CD4-positive, alpha-beta memory T cell (primary cell): ENCODE measurements around the gene JMJD8. TPM values are rescaled to one million over a fixed set of nuclear protein-coding genes. Genes with fewer than 3 reads are reported as not detected.

Experiments
- CTCF ChIA-PET: fragments of 350-600 bp; sonication (Branson Sonifier 250); formaldehyde crosslinking; loops from one replicate; lab custom pipeline; 2021; ENCODE audit warnings: inconsistent platforms; ENCODE audit not compliant: partially characterized antibody; lab: Charles Lee
- POLR2A ChIA-PET: fragments of 350-600 bp; sonication (Branson Sonifier 250); formaldehyde crosslinking; loops from one replicate; lab custom pipeline; 2021; ENCODE audit not compliant: partially characterized antibody; lab: Charles Lee
- DNase-seq, 5 donors: peaks; one replicate each; pipeline versions ENCODE4 v3.0.0 to v3.0.0-alpha.2; 2020 to 2022; ENCODE audit warnings: mixed read lengths in 1 of 5
- H3K27ac ChIP-seq: one replicate; pipeline ENCODE4 v1.7.0; 2013; ENCODE audit warnings: low read depth, low read length
- H3K27me3 ChIP-seq: 2 replicates; pipeline ENCODE4 v1.7.0; 2013; ENCODE audit warnings: mild to moderate bottlenecking, low read length, moderate library complexity; ENCODE audit not compliant: insufficient read depth
- H3K36me3 ChIP-seq: 2 replicates; pipeline ENCODE4 v1.7.0; 2013; ENCODE audit warnings: mild to moderate bottlenecking, low read length, moderate library complexity; ENCODE audit not compliant: insufficient read depth
- H3K4me1 ChIP-seq: 2 replicates; pipeline ENCODE4 v1.7.0; 2013; ENCODE audit warnings: mild to moderate bottlenecking, low read length, moderate library complexity; ENCODE audit not compliant: insufficient read depth
- H3K4me3 ChIP-seq, 2 donors: one replicate each; pipeline ENCODE4 v1.7.0; 2013; ENCODE audit warnings: low read length in 2 of 2, mild to moderate bottlenecking in 1 of 2
- H3K9me3 ChIP-seq, 2 donors: one replicate each; pipeline ENCODE4 v1.7.0; 2013; ENCODE audit warnings: low read length in 2 of 2, control low read depth in 1 of 2; ENCODE audit not compliant: control insufficient read depth in 1 of 2
- H3K27ac Mint-ChIP-seq, 7 donors: one replicate each; pipeline ENCODE4 v1.8.0; 2020 to 2021; ENCODE audit warnings: mixed read lengths in 7 of 7, mild to moderate bottlenecking in 6 of 7, inconsistent platforms in 3 of 7, moderate library complexity in 3 of 7
- H3K27me3 Mint-ChIP-seq, 2 donors: one replicate each; pipeline ENCODE4 v1.8.0; 2020 to 2021; ENCODE audit warnings: mixed read lengths in 2 of 2
- H3K36me3 Mint-ChIP-seq, 2 donors: one replicate each; pipeline ENCODE4 v1.8.0; 2020 to 2021; ENCODE audit warnings: mixed read lengths in 2 of 2, inconsistent platforms in 1 of 2, mild to moderate bottlenecking in 1 of 2
- H3K4me1 Mint-ChIP-seq, 4 donors: one replicate each; pipeline ENCODE4 v1.8.0; 2020 to 2021; ENCODE audit warnings: mixed read lengths in 4 of 4, mild to moderate bottlenecking in 1 of 4
- H3K4me3 Mint-ChIP-seq, 8 donors: one replicate each; pipeline ENCODE4 v1.8.0; 2020 to 2021; ENCODE audit warnings: mixed read lengths in 8 of 8, mild to moderate bottlenecking in 7 of 8, moderate library complexity in 6 of 8, inconsistent platforms in 3 of 8
- H3K9me3 Mint-ChIP-seq, 8 donors: one replicate each; pipeline ENCODE4 v1.8.0; 2020 to 2021; ENCODE audit warnings: mixed read lengths in 8 of 8, mild to moderate bottlenecking in 5 of 8, inconsistent platforms in 3 of 8, moderate library complexity in 1 of 8
- intact Hi-C: fragments of 100-400 bp; cut with micrococcal nuclease; formaldehyde crosslinking; loops from one replicate; pipeline ENCODE4 v1.15.1; 2023
- polyA plus RNA-seq, 2 donors: library from polyadenylated mRNA; unstranded; fragments of 300-500 nt; fragmentation: Illumina TruSeq; gene quantifications; one replicate each; pipeline ENCODE4 v1.2.3, GENCODE V29; 2021
- total RNA-seq, 2 experiments: library from RNA; stranded (reverse); gene quantifications; one replicate each; pipeline ENCODE4 v1.2.3, GENCODE V29; 2021

The JMJD8 gene
- total and polyA plus RNA-seq, 4 experiments from 2014 or later, result 43.9 to 60.3 (median 47.0) TPM

DNA sequence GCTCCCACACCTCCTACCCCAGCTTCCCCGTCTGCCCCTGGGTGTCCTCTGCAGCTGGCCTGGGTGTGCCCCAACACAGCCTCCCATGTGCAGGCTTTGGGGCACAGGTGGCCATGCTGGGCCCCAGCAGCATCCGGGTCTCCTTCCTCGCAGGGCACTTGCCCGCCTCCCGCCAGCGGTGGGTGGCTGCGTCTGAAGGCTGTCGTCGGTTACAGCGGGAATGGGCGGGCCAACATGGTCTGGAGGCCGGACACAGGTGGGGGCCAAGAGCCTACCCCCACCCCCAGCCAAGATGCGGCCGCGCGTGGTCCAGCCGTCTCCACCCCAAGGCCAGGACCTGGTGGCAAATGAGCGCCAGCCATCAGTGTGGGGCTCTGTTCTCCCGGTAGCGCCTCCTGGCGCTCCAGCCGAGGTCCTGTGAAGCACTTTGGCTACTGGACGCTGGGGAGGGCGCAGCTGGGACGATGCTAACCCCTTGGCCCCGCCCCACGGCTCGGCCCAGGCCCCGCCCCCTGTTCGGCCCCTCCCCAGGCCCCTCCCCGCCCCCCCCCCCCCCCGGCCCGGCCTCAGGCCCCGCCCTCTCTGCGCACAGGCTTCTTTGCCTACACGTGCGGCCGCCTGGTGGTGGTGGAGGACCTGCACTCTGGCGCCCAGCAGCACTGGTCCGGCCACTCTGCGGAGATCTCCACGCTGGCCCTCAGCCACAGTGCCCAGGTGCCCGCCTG is 23.5 kb downstream of the JMJD8 start:
- peak; percentile 41 to 62 (median 59) for DNase-seq
- no peaks in the 10 kb centered on the region for H3K36me3 ChIP-seq
- no peaks in the 10 kb centered on the region for H3K9me3 Mint-ChIP-seq
- no peak overlapping the region for H3K4me3 Mint-ChIP-seq
- H3K27me3 Mint-ChIP-seq, result no peaks in the 10 kb centered on the region
- peaks cover 0 to 9% (median under 1%) of the 10 kb centered on the region in 4 donors for H3K4me1 Mint-ChIP-seq
- H3K4me1 ChIP-seq, result no peaks in the 10 kb centered on the region
- H3K27me3 ChIP-seq, result no peaks in the 10 kb centered on the region
- H3K27ac Mint-ChIP-seq, result peak overlapping the region in 1 of 7 donors; percentile 51
- no peak overlapping the region for H3K27ac ChIP-seq
- ChIA-PET POLR2A (interaction anchor here (1.1 to 3.2 kb wide), 3 partner anchors 11 to 20 kb away, joined by 3 to 12 read pairs (median 4); partner anchors contain the start of genes STUB1 and WDR90), CTCF (no interaction called here)
- H3K36me3 Mint-ChIP-seq, result no peaks in the 10 kb centered on the region
- no peaks in the 10 kb centered on the region for H3K9me3 ChIP-seq
- intact Hi-C loops, result no loop called here
- no peak overlapping the region for H3K4me3 ChIP-seq

DNA sequence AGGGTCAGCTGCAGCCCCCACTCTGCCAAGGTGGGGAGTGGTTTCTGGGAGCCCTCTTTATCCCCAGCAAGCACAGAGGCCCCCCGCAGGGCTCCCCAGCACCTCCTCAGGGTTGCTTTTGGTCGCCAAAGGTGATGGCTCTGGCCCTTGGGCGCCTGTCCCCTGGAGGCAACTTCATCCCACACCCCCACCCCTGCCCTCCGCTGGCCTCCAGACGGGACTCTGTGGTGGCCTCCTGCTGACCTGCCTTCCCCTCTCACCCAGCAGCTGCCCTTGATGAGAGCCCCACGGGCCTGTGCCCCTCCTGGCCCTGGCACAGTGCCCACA is 24.0 kb downstream of the JMJD8 start:
- ChIA-PET CTCF (no interaction called here), POLR2A (interaction anchor here (1.1 to 3.2 kb wide), 3 partner anchors 11 to 20 kb away, joined by 3 to 12 read pairs (median 4); partner anchors contain the start of genes STUB1 and WDR90)
- Histone ChIP-seq H3K9me3 (no peaks in the 10 kb centered on the region), H3K4me3 (no peak overlapping the region), H3K36me3 (no peaks in the 10 kb centered on the region), H3K4me1 (no peaks in the 10 kb centered on the region), H3K27me3 (no peaks in the 10 kb centered on the region), H3K27ac (no peak overlapping the region)
- peaks cover 0 to 9% (median under 1%) of the 10 kb centered on the region in 4 donors for H3K4me1 Mint-ChIP-seq
- H3K27ac Mint-ChIP-seq, result no peak overlapping the region
- H3K9me3 Mint-ChIP-seq, result no peaks in the 10 kb centered on the region
- intact Hi-C loops, result no loop called here
- DNase-seq, result no peak
- no peak overlapping the region for H3K4me3 Mint-ChIP-seq
- no peaks in the 10 kb centered on the region for H3K36me3 Mint-ChIP-seq
- H3K27me3 Mint-ChIP-seq, result no peaks in the 10 kb centered on the region

DNA sequence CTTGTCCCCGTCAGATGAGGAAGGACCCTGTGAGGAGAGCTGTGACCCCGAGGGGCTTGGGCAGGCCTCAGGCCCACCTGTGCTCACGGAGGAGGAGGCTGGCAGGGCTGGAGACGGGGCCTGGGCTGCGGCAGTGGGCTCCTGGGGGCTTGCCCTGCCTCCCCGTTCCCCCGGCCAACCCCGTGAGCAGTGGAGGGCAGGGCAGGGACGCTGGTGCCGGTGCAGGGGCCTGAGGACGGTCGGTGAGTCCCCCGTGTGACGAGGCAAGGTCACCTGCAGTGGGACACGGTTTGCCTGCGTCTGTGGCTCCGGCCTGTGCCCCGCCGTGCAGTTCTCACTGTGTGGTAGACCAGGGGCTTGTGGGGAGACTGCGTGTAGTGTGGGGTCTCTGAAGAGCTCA is 24.5 kb downstream of the JMJD8 start:
- no peak overlapping the region for H3K27ac ChIP-seq
- no peaks in the 10 kb centered on the region for H3K27me3 ChIP-seq
- H3K9me3 ChIP-seq, result no peaks in the 10 kb centered on the region
- Mint-ChIP-seq H3K27me3 (no peaks in the 10 kb centered on the region), H3K27ac (no peak overlapping the region), H3K9me3 (no peaks in the 10 kb centered on the region), H3K4me1 (peaks cover 0 to 9% (median under 1%) of the 10 kb centered on the region in 4 donors), H3K4me3 (no peak overlapping the region), H3K36me3 (no peaks in the 10 kb centered on the region)
- H3K4me1 ChIP-seq, result no peaks in the 10 kb centered on the region
- intact Hi-C loops, result no loop called here
- no peak overlapping the region for H3K4me3 ChIP-seq
- ChIA-PET POLR2A (interaction anchor here (1.1 to 3.2 kb wide), 3 partner anchors 10 to 21 kb away, joined by 3 to 12 read pairs (median 4); partner anchors contain the start of genes STUB1 and WDR90), CTCF (no interaction called here)
- H3K36me3 ChIP-seq, result no peaks in the 10 kb centered on the region
- no peak for DNase-seq

GRCh38 chr16:658679-659571 is 25.2 kb downstream of the JMJD8 start:
- ChIA-PET POLR2A (interaction anchor here (1.1 to 3.2 kb wide), 3 partner anchors 9 to 21 kb away, joined by 3 to 12 read pairs (median 4); partner anchors contain the start of genes STUB1 and WDR90), CTCF (no interaction called here)
- no peaks in the 10 kb centered on the region for H3K9me3 ChIP-seq
- no peaks in the 10 kb centered on the region for H3K36me3 ChIP-seq
- H3K4me1 ChIP-seq, result no peaks in the 10 kb centered on the region
- Mint-ChIP-seq H3K27me3 (no peaks in the 10 kb centered on the region), H3K4me3 (no peak overlapping the region), H3K27ac (peak overlapping the region in 1 of 7 donors; percentile 23), H3K4me1 (peaks cover 0 to 9% (median under 1%) of the 10 kb centered on the region in 4 donors), H3K9me3 (no peaks in the 10 kb centered on the region), H3K36me3 (no peaks in the 10 kb centered on the region)
- peak in 1 of 5 donors; percentile 34 for DNase-seq
- intact Hi-C loops, result no loop called here
- no peaks in the 10 kb centered on the region for H3K27me3 ChIP-seq
- H3K4me3 ChIP-seq, result no peak overlapping the region
- H3K27ac ChIP-seq, result no peak overlapping the region

DNA sequence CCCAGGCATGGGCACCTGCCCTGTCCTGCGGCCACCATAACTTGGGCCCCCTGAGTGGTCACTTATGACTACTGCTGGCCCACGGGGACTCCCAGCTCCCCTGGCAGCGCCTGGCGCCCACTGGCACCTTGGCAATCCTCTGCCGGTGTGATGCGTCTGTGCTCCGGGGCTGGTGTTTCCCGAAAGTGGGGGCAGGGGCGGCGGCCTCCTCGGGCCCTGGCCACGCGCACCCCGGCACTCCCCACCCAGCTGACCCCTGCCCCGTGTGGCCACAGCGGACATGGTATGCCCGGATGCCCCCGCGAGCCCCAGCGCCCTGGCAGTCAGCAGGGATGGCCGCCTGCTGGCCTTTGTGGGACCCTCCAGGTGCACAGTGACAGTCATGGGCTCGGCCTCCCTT is 26.6 kb downstream of the JMJD8 start:
- H3K36me3 ChIP-seq, result no peaks in the 10 kb centered on the region
- no peak for DNase-seq
- intact Hi-C loops, result no loop called here
- Mint-ChIP-seq H3K9me3 (no peaks in the 10 kb centered on the region), H3K4me3 (no peak overlapping the region), H3K27me3 (no peaks in the 10 kb centered on the region), H3K27ac (no peak overlapping the region), H3K36me3 (no peaks in the 10 kb centered on the region), H3K4me1 (peaks cover 0 to 9% (median under 1%) of the 10 kb centered on the region in 4 donors)
- H3K9me3 ChIP-seq, result no peaks in the 10 kb centered on the region
- no peaks in the 10 kb centered on the region for H3K27me3 ChIP-seq
- POLR2A ChIA-PET, result interaction anchor here (1.3 kb wide), 1 partner anchor 10 kb away, joined by 5 read pairs; the partner anchor contains the start of gene RHOT2
- H3K27ac ChIP-seq, result no peak overlapping the region
- no peaks in the 10 kb centered on the region for H3K4me1 ChIP-seq
- CTCF ChIA-PET, result no interaction called here
- no peak overlapping the region for H3K4me3 ChIP-seq

- Histone ChIP-seq H3K27me3 (no peaks in the 10 kb centered on the region), H3K9me3 (no peaks in the 10 kb centered on the region), H3K4me3 (no peak overlapping the region), H3K36me3 (no peaks in the 10 kb centered on the region), H3K4me1 (no peaks in the 10 kb centered on the region), H3K27ac (no peak overlapping the region)
- Mint-ChIP-seq H3K27ac (no peak overlapping the region), H3K36me3 (no peaks in the 10 kb centered on the region), H3K4me1 (peaks cover 0 to 6% (median under 1%) of the 10 kb centered on the region in 4 donors), H3K27me3 (no peaks in the 10 kb centered on the region), H3K9me3 (no peaks in the 10 kb centered on the region), H3K4me3 (no peak overlapping the region)
- no peak for DNase-seq
- POLR2A ChIA-PET, result interaction anchor here (0.7 kb wide), 1 partner anchor 601 kb away, joined by 4 read pairs; no protein-coding TSS in a partner anchor
- CTCF ChIA-PET, result interaction anchor here (2.2 kb wide), 1 partner anchor 14 kb away, joined by 6 read pairs; the partner anchor contains the start of gene RHOT2
- intact Hi-C loops, result no loop called here
Observed at GRCh38 chr16:654034-654433, 30.1 kb downstream of the JMJD8 start.
